ENCODE data around the gene UACA. TPM values are rescaled to one million over a fixed set of nuclear protein-coding genes. Genes with fewer than 3 reads are reported as not detected.

Gene UACA
- total and polyA plus RNA-seq, 2 of the 8 experiments (the other 6 are each of a cell fraction or from before 2014, with no cell fraction given) = 28.6 to 38.9 TPM

DNA sequence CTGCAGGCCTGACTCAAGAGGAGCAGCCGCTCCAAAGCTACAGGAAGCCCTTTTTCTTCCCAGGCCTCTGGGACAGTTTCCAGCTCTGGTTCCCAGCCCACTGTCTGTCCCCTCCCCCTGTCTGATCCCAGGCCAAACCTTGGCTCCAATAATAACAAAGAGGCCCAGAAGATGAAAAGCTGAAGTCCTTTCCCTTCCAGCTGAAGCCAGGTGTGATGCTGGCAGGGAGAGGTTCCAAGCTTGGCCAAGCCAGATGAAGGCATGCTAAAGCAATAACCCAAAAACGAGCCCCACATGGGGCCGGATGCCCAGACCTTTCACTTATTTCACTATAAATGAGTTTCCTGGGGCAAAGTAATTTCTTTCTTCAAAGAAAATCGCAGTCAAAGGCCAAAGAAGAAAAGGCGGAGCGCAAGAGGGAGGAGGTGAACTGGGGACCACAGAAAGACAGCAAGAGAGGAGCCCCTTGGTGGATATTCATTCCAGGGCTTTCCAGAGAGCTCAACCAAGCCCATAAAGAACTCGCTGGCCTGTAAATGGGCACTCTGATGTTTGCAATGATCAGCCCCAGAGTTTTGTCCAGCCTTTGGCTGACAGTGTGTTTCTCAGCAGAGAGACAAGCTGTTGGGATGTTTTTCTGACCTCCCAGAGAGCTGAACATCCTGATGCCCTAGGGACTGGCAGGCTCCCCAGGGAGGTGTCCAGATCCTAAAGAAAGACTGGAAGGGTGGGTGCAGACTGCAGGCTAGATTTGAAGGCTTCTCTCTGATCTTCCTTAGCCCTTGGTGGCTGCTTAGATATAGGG, 157.6 kb downstream of the UACA start (continued):
- TF ChIP-seq RNF2 (IDR thresholded peaks at IDR 0.05; ENCODE audit: borderline replicate concordance, low read depth, low read length, missing control alignments, poor library complexity, severe bottlenecking) = no peak
- TF ChIP-seq, protein P1, sequence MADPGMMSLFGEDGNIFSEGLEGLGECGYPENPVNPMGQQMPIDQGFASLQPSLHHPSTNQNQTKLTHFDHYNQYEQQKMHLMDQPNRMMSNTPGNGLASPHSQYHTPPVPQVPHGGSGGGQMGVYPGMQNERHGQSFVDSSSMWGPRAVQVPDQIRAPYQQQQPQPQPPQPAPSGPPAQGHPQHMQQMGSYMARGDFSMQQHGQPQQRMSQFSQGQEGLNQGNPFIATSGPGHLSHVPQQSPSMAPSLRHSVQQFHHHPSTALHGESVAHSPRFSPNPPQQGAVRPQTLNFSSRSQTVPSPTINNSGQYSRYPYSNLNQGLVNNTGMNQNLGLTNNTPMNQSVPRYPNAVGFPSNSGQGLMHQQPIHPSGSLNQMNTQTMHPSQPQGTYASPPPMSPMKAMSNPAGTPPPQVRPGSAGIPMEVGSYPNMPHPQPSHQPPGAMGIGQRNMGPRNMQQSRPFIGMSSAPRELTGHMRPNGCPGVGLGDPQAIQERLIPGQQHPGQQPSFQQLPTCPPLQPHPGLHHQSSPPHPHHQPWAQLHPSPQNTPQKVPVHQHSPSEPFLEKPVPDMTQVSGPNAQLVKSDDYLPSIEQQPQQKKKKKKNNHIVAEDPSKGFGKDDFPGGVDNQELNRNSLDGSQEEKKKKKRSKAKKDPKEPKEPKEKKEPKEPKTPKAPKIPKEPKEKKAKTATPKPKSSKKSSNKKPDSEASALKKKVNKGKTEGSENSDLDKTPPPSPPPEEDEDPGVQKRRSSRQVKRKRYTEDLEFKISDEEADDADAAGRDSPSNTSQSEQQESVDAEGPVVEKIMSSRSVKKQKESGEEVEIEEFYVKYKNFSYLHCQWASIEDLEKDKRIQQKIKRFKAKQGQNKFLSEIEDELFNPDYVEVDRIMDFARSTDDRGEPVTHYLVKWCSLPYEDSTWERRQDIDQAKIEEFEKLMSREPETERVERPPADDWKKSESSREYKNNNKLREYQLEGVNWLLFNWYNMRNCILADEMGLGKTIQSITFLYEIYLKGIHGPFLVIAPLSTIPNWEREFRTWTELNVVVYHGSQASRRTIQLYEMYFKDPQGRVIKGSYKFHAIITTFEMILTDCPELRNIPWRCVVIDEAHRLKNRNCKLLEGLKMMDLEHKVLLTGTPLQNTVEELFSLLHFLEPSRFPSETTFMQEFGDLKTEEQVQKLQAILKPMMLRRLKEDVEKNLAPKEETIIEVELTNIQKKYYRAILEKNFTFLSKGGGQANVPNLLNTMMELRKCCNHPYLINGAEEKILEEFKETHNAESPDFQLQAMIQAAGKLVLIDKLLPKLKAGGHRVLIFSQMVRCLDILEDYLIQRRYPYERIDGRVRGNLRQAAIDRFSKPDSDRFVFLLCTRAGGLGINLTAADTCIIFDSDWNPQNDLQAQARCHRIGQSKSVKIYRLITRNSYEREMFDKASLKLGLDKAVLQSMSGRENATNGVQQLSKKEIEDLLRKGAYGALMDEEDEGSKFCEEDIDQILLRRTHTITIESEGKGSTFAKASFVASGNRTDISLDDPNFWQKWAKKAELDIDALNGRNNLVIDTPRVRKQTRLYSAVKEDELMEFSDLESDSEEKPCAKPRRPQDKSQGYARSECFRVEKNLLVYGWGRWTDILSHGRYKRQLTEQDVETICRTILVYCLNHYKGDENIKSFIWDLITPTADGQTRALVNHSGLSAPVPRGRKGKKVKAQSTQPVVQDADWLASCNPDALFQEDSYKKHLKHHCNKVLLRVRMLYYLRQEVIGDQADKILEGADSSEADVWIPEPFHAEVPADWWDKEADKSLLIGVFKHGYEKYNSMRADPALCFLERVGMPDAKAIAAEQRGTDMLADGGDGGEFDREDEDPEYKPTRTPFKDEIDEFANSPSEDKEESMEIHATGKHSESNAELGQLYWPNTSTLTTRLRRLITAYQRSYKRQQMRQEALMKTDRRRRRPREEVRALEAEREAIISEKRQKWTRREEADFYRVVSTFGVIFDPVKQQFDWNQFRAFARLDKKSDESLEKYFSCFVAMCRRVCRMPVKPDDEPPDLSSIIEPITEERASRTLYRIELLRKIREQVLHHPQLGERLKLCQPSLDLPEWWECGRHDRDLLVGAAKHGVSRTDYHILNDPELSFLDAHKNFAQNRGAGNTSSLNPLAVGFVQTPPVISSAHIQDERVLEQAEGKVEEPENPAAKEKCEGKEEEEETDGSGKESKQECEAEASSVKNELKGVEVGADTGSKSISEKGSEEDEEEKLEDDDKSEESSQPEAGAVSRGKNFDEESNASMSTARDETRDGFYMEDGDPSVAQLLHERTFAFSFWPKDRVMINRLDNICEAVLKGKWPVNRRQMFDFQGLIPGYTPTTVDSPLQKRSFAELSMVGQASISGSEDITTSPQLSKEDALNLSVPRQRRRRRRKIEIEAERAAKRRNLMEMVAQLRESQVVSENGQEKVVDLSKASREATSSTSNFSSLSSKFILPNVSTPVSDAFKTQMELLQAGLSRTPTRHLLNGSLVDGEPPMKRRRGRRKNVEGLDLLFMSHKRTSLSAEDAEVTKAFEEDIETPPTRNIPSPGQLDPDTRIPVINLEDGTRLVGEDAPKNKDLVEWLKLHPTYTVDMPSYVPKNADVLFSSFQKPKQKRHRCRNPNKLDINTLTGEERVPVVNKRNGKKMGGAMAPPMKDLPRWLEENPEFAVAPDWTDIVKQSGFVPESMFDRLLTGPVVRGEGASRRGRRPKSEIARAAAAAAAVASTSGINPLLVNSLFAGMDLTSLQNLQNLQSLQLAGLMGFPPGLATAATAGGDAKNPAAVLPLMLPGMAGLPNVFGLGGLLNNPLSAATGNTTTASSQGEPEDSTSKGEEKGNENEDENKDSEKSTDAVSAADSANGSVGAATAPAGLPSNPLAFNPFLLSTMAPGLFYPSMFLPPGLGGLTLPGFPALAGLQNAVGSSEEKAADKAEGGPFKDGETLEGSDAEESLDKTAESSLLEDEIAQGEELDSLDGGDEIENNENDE (IDR thresholded peaks at IDR 0.05; ENCODE audit: insufficient replicate concordance, low read length) = no peak
- TF ChIP-seq CREB1 (IDR thresholded peaks at IDR 0.05) = no peak
- TF ChIP-seq GTF2F1 (IDR thresholded peaks at IDR 0.05; ENCODE audit: borderline replicate concordance, low read depth, low read length) = no peak
- no peak for TF ChIP-seq EGR1 (IDR thresholded peaks at IDR 0.05; ENCODE audit: borderline replicate concordance, low read depth, low read length)
- no peak for TF ChIP-seq HDAC6 (IDR thresholded peaks at IDR 0.05; ENCODE audit: low read depth, low read length)
